ENCODE data around the gene OR8J3. TPM values are rescaled to one million over a fixed set of nuclear protein-coding genes. Genes with fewer than 3 reads are reported as not detected.

The OR8J3 gene
- total RNA-seq, 1 experiment from 2014 or later, result not detected

DNA sequence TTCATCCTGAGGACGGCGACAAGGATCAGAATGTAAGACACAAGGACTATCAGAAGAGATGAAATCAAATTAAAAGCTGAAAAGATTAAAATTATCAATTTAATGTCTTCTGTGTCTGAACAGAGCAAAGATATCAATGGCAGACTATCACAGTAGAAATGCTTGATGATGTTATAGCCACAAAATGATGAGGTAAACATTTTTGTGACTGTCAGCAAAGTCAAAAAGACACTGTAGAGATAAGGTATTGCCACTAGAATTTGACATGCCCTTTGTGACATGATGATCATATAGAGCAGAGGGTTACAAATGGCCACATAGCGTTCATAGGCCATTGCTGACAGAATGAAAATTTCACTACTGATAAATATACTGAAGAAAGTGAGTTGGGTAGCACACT is 48.6 kb upstream of the OR8J3 start:
- Mint-ChIP-seq H3K9me3 (peaks cover 30 to 32% of the 10 kb centered on the region in 2 experiments), H3K36me3 (ENCODE audit: insufficient read depth in 1 of 3, low read depth in 3 of 3) (peaks cover 0 to 6% (median 2%) of the 10 kb centered on the region in 3 experiments; a peak in 3 of 7 replicates), H3K27ac (no peak overlapping the region), H3K27me3 (ENCODE audit: low read depth) (no peaks in the 10 kb centered on the region; the same call in 1 of the 2 replicates), H3K4me1 (no peaks in the 10 kb centered on the region), H3K4me3 (no peak overlapping the region)
- H2BK5ac ChIP-seq (ENCODE audit: insufficient read length, low read length), result no peak overlapping the region
- H3T11ph ChIP-seq (ENCODE audit: low read length), result no peak overlapping the region
- H3K4ac ChIP-seq (ENCODE audit: low read depth, low read length), result no peak overlapping the region
- H3K23me2 ChIP-seq (ENCODE audit: insufficient read length, low read depth, low read length, poor library complexity, severe bottlenecking), result no peaks in the 10 kb centered on the region
- no peak overlapping the region for H4K5ac ChIP-seq (ENCODE audit: insufficient read length, low read depth, low read length)
- no peak overlapping the region for H3K23ac ChIP-seq (ENCODE audit: insufficient read length, low read depth, low read length)
- no peak overlapping the region for H2BK12ac ChIP-seq (ENCODE audit: insufficient read length, low read depth, low read length)
- H3K4me1 ChIP-seq (ENCODE audit: insufficient read depth, low read length), result no peaks in the 10 kb centered on the region
- no peak overlapping the region for H4K8ac ChIP-seq (replicated peaks; ENCODE audit: insufficient read length, low read depth, low read length)
- H2BK120ac ChIP-seq (ENCODE audit: low read depth, low read length, poor library complexity, severe bottlenecking), result no peak overlapping the region
- TF ChIP-seq, protein P1, sequence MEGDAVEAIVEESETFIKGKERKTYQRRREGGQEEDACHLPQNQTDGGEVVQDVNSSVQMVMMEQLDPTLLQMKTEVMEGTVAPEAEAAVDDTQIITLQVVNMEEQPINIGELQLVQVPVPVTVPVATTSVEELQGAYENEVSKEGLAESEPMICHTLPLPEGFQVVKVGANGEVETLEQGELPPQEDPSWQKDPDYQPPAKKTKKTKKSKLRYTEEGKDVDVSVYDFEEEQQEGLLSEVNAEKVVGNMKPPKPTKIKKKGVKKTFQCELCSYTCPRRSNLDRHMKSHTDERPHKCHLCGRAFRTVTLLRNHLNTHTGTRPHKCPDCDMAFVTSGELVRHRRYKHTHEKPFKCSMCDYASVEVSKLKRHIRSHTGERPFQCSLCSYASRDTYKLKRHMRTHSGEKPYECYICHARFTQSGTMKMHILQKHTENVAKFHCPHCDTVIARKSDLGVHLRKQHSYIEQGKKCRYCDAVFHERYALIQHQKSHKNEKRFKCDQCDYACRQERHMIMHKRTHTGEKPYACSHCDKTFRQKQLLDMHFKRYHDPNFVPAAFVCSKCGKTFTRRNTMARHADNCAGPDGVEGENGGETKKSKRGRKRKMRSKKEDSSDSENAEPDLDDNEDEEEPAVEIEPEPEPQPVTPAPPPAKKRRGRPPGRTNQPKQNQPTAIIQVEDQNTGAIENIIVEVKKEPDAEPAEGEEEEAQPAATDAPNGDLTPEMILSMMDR (conservative IDR thresholded peaks at IDR 0.05), result no peak
- H3K27ac ChIP-seq (ENCODE audit: insufficient read length, low read depth, low read length), result no peak overlapping the region
- no peaks in the 10 kb centered on the region for H3K79me1 ChIP-seq (ENCODE audit: insufficient read depth, low read depth, low read length, poor library complexity, severe bottlenecking)
- H3K79me2 ChIP-seq (ENCODE audit: insufficient read depth, low read length), result no peaks in the 10 kb centered on the region
- H3K56ac ChIP-seq (ENCODE audit: insufficient read length, low read depth, low read length), result no peak overlapping the region
- no peak overlapping the region for H2AK5ac ChIP-seq (ENCODE audit: insufficient read length, low read length)
- H2BK20ac ChIP-seq (ENCODE audit: low read depth, low read length, poor library complexity, severe bottlenecking), result no peak overlapping the region
- H3K18ac ChIP-seq (ENCODE audit: insufficient read length, low read depth, low read length), result no peak overlapping the region
- H4K91ac ChIP-seq (ENCODE audit: insufficient read length, low read depth, low read length), result no peak overlapping the region
- H3K4me2 ChIP-seq (ENCODE audit: insufficient read depth, insufficient read length, low read length), result no peak overlapping the region
- WGBS (ENCODE audit: extremely low coverage, insufficient read length, low lambda C conversion rate), result no CpG with 5 or more reads among the region's 3 CpGs
- no peak overlapping the region for H2AFZ ChIP-seq (ENCODE audit: low read length)
- no peak overlapping the region for H3K14ac ChIP-seq (ENCODE audit: insufficient read depth, low read length)
- DNase-seq, result no peak
- no peaks in the 10 kb centered on the region for H3K27me3 ChIP-seq (ENCODE audit: insufficient read depth, low read length)
- no peaks in the 10 kb centered on the region for H4K20me1 ChIP-seq (ENCODE audit: control insufficient read depth, insufficient read depth, insufficient read length)
- H3K9ac ChIP-seq (ENCODE audit: extremely low read depth, insufficient read length, low read length), result no peak overlapping the region
- peaks cover 5% of the 10 kb centered on the region for H3K9me3 ChIP-seq (ENCODE audit: control insufficient read depth, low read depth, low read length)
- H2BK15ac ChIP-seq (ENCODE audit: low read depth, low read length), result no peak overlapping the region

Data from H9 (cell line).